GM12878 (cell line): Measurements from ENCODE around the gene DPP6. TPM values are rescaled to one million over a fixed set of nuclear protein-coding genes. Genes with fewer than 3 reads are reported as not detected.

Experiments used
- ATAC-seq: fragments of 200-7000 bp; cut with Tn5 transposase; 3 replicates; pipeline ENCODE4 v1.9.1; 2020; ENCODE audit warnings: mild to moderate bottlenecking, moderate library complexity
- BruUV-seq: library from RNA; stranded (reverse); fragments of 400-500 nt; replicated peaks from 2 replicates; lab custom pipeline; 2021; lab: Mats Ljungman, UMichigan
- CTCF ChIA-PET: fragments of 300-600 bp; sonication (Branson Sonifier 250); formaldehyde crosslinking; extraction: SDS; loops from one replicate; lab custom pipeline; 2021; ENCODE audit warnings: inconsistent platforms; lab: Yijun Ruan, JAX
- POLR2A ChIA-PET: fragments of 350-600 bp; formaldehyde crosslinking; extraction: SDS; loops from one replicate; lab custom pipeline; 2021; ENCODE audit warnings: inconsistent platforms; lab: Charles Lee
- RAD21 ChIA-PET: fragments of 300-600 bp; sonication (Branson Sonifier 250); formaldehyde crosslinking; loops from one replicate; lab custom pipeline; 2023; ENCODE audit warnings: antibody characterized with exemption; ENCODE audit not compliant: unreplicated experiment; lab: Charles Lee
- SMC1A ChIA-PET: fragments of 300-600 bp; sonication (Branson Sonifier 250); formaldehyde crosslinking; loops from one replicate; lab custom pipeline; 2023; ENCODE audit not compliant: unreplicated experiment, uncharacterized antibody; lab: Charles Lee
- DNase-seq: peaks from one replicate; pipeline ENCODE4 v3.0.0-alpha.2; 2011; ENCODE audit warnings: low read depth, low spot score
- FAIRE-seq: peaks from 3 replicates; lab custom pipeline; 2011; peaks lifted over from hg19 to GRCh38; lab: Jason Lieb, UNC
- H2AFZ ChIP-seq: 2 replicates; pipeline ENCODE4 v1.6.0; 2011; ENCODE audit warnings: low read depth, low read length, control low read depth; ENCODE audit not compliant: control insufficient read depth
- H3K27ac ChIP-seq: 2 replicates; pipeline ENCODE4 v1.5.1; 2011; ENCODE audit warnings: control low read depth; ENCODE audit not compliant: control insufficient read depth, insufficient read depth
- H3K27me3 ChIP-seq, 2 experiments: replicated peaks in 1 of 2; 2 replicates each; pipeline versions ENCODE4 v1.6.0 to v1.6.1; 2011; ENCODE audit warnings: low read length in 1 of 2; ENCODE audit not compliant: control insufficient read depth in 2 of 2, insufficient read depth in 2 of 2
- H3K36me3 ChIP-seq, 2 experiments: 2 replicates each; pipeline ENCODE4 v1.5.1; 2011; ENCODE audit warnings: low read length in 1 of 2; ENCODE audit not compliant: control insufficient read depth in 2 of 2, insufficient read depth in 2 of 2
- H3K4me1 ChIP-seq: 2 replicates; pipeline ENCODE4 v1.6.1; 2011; ENCODE audit warnings: mild to moderate bottlenecking, low read length, moderate library complexity, mixed read lengths; ENCODE audit not compliant: control insufficient read depth, insufficient read depth
- H3K4me2 ChIP-seq: 2 replicates; pipeline ENCODE4 v1.6.0; 2011; ENCODE audit warnings: control low read depth; ENCODE audit not compliant: control insufficient read depth, insufficient read depth
- H3K4me3 ChIP-seq: fragments of 200-600 bp; sonication (generic); 2 replicates; pipeline ENCODE4 v1.5.1; 2016
- H3K79me2 ChIP-seq: 2 replicates; pipeline ENCODE4 v1.6.0; 2011; ENCODE audit warnings: low read length; ENCODE audit not compliant: control insufficient read depth, insufficient read depth
- H3K9ac ChIP-seq: 2 replicates; pipeline ENCODE4 v1.8.0; 2011; ENCODE audit warnings: low read length, control low read depth, mixed read lengths; ENCODE audit not compliant: control insufficient read depth, insufficient read depth
- H3K9me3 ChIP-seq: replicated peaks from 3 replicates; pipeline ENCODE4 v1.5.1; 2011; ENCODE audit warnings: mild to moderate bottlenecking, low read length; ENCODE audit not compliant: control insufficient read depth, insufficient read depth
- H4K20me1 ChIP-seq: 2 replicates; pipeline ENCODE4 v1.6.0; 2011; ENCODE audit not compliant: control insufficient read depth, insufficient read depth
- ATF2 ChIP-seq: IDR thresholded peaks from 2 replicates; pipeline ENCODE4 v1.6.1; 2012; ENCODE audit warnings: low read length, inconsistent platforms
- CREB1 ChIP-seq: IDR thresholded peaks from 2 replicates; pipeline ENCODE4 v1.6.1; 2012; ENCODE audit warnings: low read depth, mild to moderate bottlenecking, inconsistent platforms
- E2F4 ChIP-seq: IDR thresholded peaks from 2 replicates; pipeline ENCODE4 v1.6.1; 2012; ENCODE audit warnings: low read depth, low read length, improper control_type of control experiment
- EP300 ChIP-seq, 2 experiments: fragments of 150-350 bp in 1 of 2; IDR thresholded peaks; 2 replicates each; pipeline ENCODE4 v1.6.1; 2011 to 2012; ENCODE audit warnings: low read depth in 2 of 2, low read length in 2 of 2, borderline replicate concordance in 1 of 2, improper control_type of control experiment in 1 of 2, inconsistent platforms in 1 of 2; ENCODE audit not compliant: control insufficient read depth in 1 of 2
- GABPA ChIP-seq: IDR thresholded peaks from 2 replicates; pipeline ENCODE4 v1.6.1; 2014; ENCODE audit warnings: antibody characterized with exemption, low read depth, mild to moderate bottlenecking, inconsistent platforms
- HDAC6 ChIP-seq: fragments of 200-600 bp; sonication (generic); IDR thresholded peaks from one replicate; pipeline ENCODE4 v1.8.0; 2017; ENCODE audit warnings: antibody characterized with exemption; ENCODE audit not compliant: unreplicated experiment
- KAT2A ChIP-seq: conservative IDR thresholded peaks from 2 replicates; pipeline ENCODE4 v1.6.1; 2011; ENCODE audit warnings: low read depth, low read length; ENCODE audit not compliant: control insufficient read depth
- POU2F2 ChIP-seq: IDR thresholded peaks from 3 replicates; pipeline ENCODE4 v1.6.1; 2011; ENCODE audit warnings: low read depth, mild to moderate bottlenecking, low read length, borderline replicate concordance
- SPI1 ChIP-seq: IDR thresholded peaks from 2 replicates; pipeline ENCODE4 v1.6.1; 2011; ENCODE audit warnings: low read depth, mild to moderate bottlenecking, low read length, moderate library complexity, borderline replicate concordance; ENCODE audit not compliant: insufficient read depth
- TCF12 ChIP-seq: IDR thresholded peaks from 2 replicates; pipeline ENCODE4 v1.6.1; 2011; ENCODE audit warnings: low read depth, mild to moderate bottlenecking, low read length
- ZSCAN29 ChIP-seq: fragments of 450-650 bp; IDR thresholded peaks from 2 replicates; pipeline ENCODE4 v1.6.1; 2017; ENCODE audit warnings: mild to moderate bottlenecking, moderate library complexity
- WGBS: methylation state at CpG from one replicate; pipeline ENCODE4 v1.1.6; 2016; ENCODE audit warnings: low lambda C conversion rate; ENCODE audit not compliant: insufficient replicate concordance, insufficient coverage; ENCODE audit errors: missing lambda C conversion rate; 5-methylcytosine and 5-hydroxymethylcytosine counted together
- in situ Hi-C: fragments of 300-500 bp; cut with MboI; formaldehyde crosslinking; loops from 9 replicates; pipeline ENCODE4 v1.14.3; 2018; ENCODE audit warnings: mixed read lengths
- intact Hi-C: fragments of 100-400 bp; cut with micrococcal nuclease; formaldehyde crosslinking; loops from one replicate; pipeline ENCODE4 v1.14.2; 2022; ENCODE audit not compliant: unreplicated experiment
- polyA plus RNA-seq, 11 experiments: library from polyadenylated mRNA; depleted of rRNA in 4 of 11; unstranded in 6 of 11; stranded (reverse) in 5 of 11; fragments of >200 nt; fragmentation: Nextera tagmentation in 4 of 11; fragmentation: Illumina TruSeq in 1 of 11; extraction: Ambion mirVana in 4 of 11; extraction: Trizol in 1 of 11; gene quantifications; 1 replicate in 1 of 11; 2 replicates in 10 of 11; pipeline versions ENCODE4 v1.2.1 to v1.2.3, GENCODE V29; 2011 to 2016; ENCODE audit warnings: inconsistent platforms in 2 of 11, missing spikeins in 2 of 11, low read depth in 1 of 11
- total RNA-seq, 4 experiments: library from RNA; depleted of rRNA in 3 of 4; stranded (reverse); fragments of >200 nt in 3 of 4; fragmentation: Illumina TruSeq in 1 of 4; extraction: Trizol in 1 of 4; gene quantifications; 2 replicates each; pipeline versions ENCODE4 v1.2.1 to v1.2.3, GENCODE V29; 2013 to 2021
- TF ChIP-seq, protein P1 (sequence below): fragments of 450-650 bp; conservative IDR thresholded peaks from 2 replicates; pipeline ENCODE4 v1.6.1; 2017; ENCODE audit warnings: mild to moderate bottlenecking, moderate library complexity
- TF ChIP-seq, protein P2 (sequence below): fragments of 450-650 bp; IDR thresholded peaks from 2 replicates; pipeline ENCODE4 v1.6.1; 2017; ENCODE audit warnings: low read depth, mild to moderate bottlenecking, moderate library complexity
- TF ChIP-seq, protein P3 (sequence below): fragments of 450-650 bp; IDR thresholded peaks from 2 replicates; pipeline ENCODE4 v1.6.1; 2017; ENCODE audit warnings: mild to moderate bottlenecking, low read depth, inconsistent platforms; ENCODE audit not compliant: poor library complexity, severe bottlenecking

Gene DPP6
- total and polyA plus RNA-seq, 10 of the 15 experiments (the other 5 are each of a cell fraction or from before 2014, with no cell fraction given) = not detected

DNA sequence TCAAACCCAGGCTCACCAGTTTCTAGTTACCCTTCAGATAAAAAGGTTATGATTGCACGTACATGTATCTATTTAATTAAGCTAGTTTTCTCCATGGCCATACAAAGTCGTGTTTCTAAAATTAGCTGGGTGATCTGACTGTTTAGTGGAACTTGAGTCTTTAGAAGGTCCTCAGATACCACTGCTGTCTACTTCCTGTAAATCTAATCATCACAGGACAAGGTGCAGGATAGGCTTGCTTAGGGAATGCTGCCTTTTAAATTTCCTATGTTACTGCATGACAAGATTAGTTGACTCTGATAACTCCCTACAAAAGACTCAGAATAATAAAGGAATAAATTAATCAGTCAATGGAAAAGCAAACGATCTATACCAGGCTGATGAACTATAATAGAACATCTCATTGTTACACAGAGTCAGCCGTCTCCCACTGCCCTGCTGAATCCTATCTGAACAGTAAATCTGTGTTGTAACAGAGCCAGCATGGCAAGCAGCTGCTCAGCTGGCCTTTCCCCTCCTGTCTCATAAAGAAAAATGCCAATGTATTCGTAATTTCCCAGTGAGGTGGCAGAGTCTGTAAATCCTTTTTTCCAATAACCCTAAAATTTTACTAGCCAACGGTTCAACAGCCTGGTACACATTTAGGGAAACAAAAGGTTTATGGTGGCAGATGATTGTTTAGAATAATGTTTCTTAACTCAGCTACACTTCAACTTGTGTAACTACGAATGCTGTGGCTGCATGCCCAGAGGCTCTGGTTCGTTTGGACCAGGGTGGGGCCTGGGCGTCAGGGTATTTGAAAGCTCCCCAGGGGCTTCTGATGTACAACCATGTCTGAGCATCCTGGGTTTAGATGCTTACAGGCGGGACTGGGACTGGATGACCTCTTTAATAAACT is 632.7 kb downstream of the DPP6 start:
- ATAC-seq (no peak), DNase-seq (no peak), FAIRE-seq (no peak)
- Histone ChIP-seq H3K4me3 (no peak overlapping the region), H3K4me2 (no peak overlapping the region), H3K4me1 (no peaks in the 10 kb centered on the region), H3K9me3 (no peaks in the 10 kb centered on the region), H3K27me3 (no peaks in the 10 kb centered on the region), H3K36me3 (no peaks in the 10 kb centered on the region), H3K9ac (no peak overlapping the region), H3K27ac (no peak overlapping the region), H3K79me2 (no peaks in the 10 kb centered on the region), H2AFZ (no peak overlapping the region), H4K20me1 (no peaks in the 10 kb centered on the region)
- in situ Hi-C loops = no loop called here
- ChIA-PET SMC1A (interaction anchor here (0.7 kb wide), 1 partner anchor 1492 kb away, joined by 3 read pairs; no protein-coding TSS in a partner anchor), CTCF (no interaction called here), POLR2A (no interaction called here), RAD21 (interaction anchor here (0.7 kb wide), 1 partner anchor 21 kb away, joined by 4 read pairs; no protein-coding TSS in a partner anchor)
- 4% methylated on average over 10 of the region's 10 CpGs for WGBS
- intact Hi-C loops = no loop called here
- no TSS peak for BruUV-seq
- TF ChIP-seq SPI1 = no peak
- TF ChIP-seq, protein P1, sequence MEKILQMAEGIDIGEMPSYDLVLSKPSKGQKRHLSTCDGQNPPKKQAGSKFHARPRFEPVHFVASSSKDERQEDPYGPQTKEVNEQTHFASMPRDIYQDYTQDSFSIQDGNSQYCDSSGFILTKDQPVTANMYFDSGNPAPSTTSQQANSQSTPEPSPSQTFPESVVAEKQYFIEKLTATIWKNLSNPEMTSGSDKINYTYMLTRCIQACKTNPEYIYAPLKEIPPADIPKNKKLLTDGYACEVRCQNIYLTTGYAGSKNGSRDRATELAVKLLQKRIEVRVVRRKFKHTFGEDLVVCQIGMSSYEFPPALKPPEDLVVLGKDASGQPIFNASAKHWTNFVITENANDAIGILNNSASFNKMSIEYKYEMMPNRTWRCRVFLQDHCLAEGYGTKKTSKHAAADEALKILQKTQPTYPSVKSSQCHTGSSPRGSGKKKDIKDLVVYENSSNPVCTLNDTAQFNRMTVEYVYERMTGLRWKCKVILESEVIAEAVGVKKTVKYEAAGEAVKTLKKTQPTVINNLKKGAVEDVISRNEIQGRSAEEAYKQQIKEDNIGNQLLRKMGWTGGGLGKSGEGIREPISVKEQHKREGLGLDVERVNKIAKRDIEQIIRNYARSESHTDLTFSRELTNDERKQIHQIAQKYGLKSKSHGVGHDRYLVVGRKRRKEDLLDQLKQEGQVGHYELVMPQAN = no peak
- no peak for TF ChIP-seq TCF12
- no peak for TF ChIP-seq HDAC6
- no peak for TF ChIP-seq GABPA
- TF ChIP-seq CREB1 = no peak
- TF ChIP-seq, protein P2, sequence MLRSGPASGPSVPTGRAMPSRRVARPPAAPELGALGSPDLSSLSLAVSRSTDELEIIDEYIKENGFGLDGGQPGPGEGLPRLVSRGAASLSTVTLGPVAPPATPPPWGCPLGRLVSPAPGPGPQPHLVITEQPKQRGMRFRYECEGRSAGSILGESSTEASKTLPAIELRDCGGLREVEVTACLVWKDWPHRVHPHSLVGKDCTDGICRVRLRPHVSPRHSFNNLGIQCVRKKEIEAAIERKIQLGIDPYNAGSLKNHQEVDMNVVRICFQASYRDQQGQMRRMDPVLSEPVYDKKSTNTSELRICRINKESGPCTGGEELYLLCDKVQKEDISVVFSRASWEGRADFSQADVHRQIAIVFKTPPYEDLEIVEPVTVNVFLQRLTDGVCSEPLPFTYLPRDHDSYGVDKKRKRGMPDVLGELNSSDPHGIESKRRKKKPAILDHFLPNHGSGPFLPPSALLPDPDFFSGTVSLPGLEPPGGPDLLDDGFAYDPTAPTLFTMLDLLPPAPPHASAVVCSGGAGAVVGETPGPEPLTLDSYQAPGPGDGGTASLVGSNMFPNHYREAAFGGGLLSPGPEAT = no peak
- no peak for TF ChIP-seq E2F4
- no peak for TF ChIP-seq KAT2A
- TF ChIP-seq ZSCAN29 = no peak
- TF ChIP-seq, protein P3, sequence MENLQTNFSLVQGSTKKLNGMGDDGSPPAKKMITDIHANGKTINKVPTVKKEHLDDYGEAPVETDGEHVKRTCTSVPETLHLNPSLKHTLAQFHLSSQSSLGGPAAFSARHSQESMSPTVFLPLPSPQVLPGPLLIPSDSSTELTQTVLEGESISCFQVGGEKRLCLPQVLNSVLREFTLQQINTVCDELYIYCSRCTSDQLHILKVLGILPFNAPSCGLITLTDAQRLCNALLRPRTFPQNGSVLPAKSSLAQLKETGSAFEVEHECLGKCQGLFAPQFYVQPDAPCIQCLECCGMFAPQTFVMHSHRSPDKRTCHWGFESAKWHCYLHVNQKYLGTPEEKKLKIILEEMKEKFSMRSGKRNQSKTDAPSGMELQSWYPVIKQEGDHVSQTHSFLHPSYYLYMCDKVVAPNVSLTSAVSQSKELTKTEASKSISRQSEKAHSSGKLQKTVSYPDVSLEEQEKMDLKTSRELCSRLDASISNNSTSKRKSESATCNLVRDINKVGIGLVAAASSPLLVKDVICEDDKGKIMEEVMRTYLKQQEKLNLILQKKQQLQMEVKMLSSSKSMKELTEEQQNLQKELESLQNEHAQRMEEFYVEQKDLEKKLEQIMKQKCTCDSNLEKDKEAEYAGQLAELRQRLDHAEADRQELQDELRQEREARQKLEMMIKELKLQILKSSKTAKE = no peak
- TF ChIP-seq ATF2 = no peak
- TF ChIP-seq EP300 (IDR thresholded peaks at IDR 0.05; ENCODE audit: borderline replicate concordance in 1 of 2, control insufficient read depth in 1 of 2, low read depth in 2 of 2, low read length in 2 of 2) = no peak
- TF ChIP-seq POU2F2 = no peak
